Neural cell (in vitro differentiated cells): Measurements from ENCODE around the gene RAB3D.

Experiments
- CTCF ChIP-seq: fragments of 450-650 bp; IDR thresholded peaks from 2 replicates; pipeline ENCODE4 v1.5.1; 2014; ENCODE audit warnings: antibody characterized with exemption, mild to moderate bottlenecking, moderate library complexity; ENCODE audit not compliant: poor library complexity, severe bottlenecking
- EP300 ChIP-seq: fragments of 450-650 bp; conservative IDR thresholded peaks from 2 replicates; pipeline ENCODE4 v1.6.1; 2014; ENCODE audit warnings: antibody characterized with exemption, mild to moderate bottlenecking, moderate library complexity; ENCODE audit not compliant: poor library complexity, severe bottlenecking
- EZH2 ChIP-seq: fragments of 200-600, 300-800 bp; shearing (Covaris generic), sonication (generic); IDR thresholded peaks from 2 replicates; pipeline ENCODE4 v1.6.1; 2014; ENCODE audit warnings: antibody characterized with exemption, low read length, borderline replicate concordance, mild to moderate bottlenecking; ENCODE audit not compliant: insufficient read depth, poor library complexity, severe bottlenecking
- MXI1 ChIP-seq: fragments of 450-650 bp; conservative IDR thresholded peaks from 2 replicates; pipeline ENCODE4 v1.6.1; 2014; ENCODE audit warnings: antibody characterized with exemption, mild to moderate bottlenecking; ENCODE audit not compliant: poor library complexity, severe bottlenecking
- POLR2AphosphoS5 ChIP-seq: IDR thresholded peaks from 2 replicates; pipeline ENCODE4 v1.6.1; 2012
- REST ChIP-seq: IDR thresholded peaks from 2 replicates; pipeline ENCODE4 v1.6.1; 2012; ENCODE audit warnings: borderline replicate concordance
- SMC3 ChIP-seq: fragments of 450-650 bp; conservative IDR thresholded peaks from 2 replicates; pipeline ENCODE4 v1.6.1; 2014; ENCODE audit warnings: antibody characterized with exemption, mild to moderate bottlenecking, moderate library complexity; ENCODE audit not compliant: poor library complexity
- TAF1 ChIP-seq: IDR thresholded peaks from 2 replicates; pipeline ENCODE4 v1.6.1; 2012; ENCODE audit warnings: low read depth

GRCh38 chr19:11382898-11383705, 43.6 kb upstream of the RAB3D start:
- TF ChIP-seq REST (no peak), CTCF (peak; percentile 45), EZH2 (no peak), SMC3 (no peak), EP300 (no peak), MXI1 (no peak), POLR2AphosphoS5 (no peak), TAF1 (no peak)
